H1 (cell line): ENCODE results near the gene CIAO2B. TPM values are rescaled to one million over a fixed set of nuclear protein-coding genes. Genes with fewer than 3 reads are reported as not detected.

ENCODE experiments used
- CTCF ChIA-PET: fragments of 300-600 bp; sonication (Branson Sonifier 250); formaldehyde crosslinking; loops from one replicate; lab custom pipeline; 2021; ENCODE audit not compliant: partially characterized antibody; lab: Charles Lee
- POLR2A ChIA-PET: fragments of 300-600 bp; sonication (Branson Sonifier 250); formaldehyde crosslinking; loops from one replicate; lab custom pipeline; 2021; ENCODE audit warnings: inconsistent platforms; ENCODE audit not compliant: partially characterized antibody; lab: Charles Lee
- DNase-seq, 2 experiments: peaks; one replicate each; pipeline versions ENCODE4 v3.0.0 to v3.0.0-alpha.2; 2010 to 2022; ENCODE audit warnings: low spot score in 2 of 2, low read depth in 1 of 2, mixed read lengths in 1 of 2
- FAIRE-seq: peaks from 2 replicates; lab custom pipeline; 2011; peaks lifted over from hg19 to GRCh38; lab: Jason Lieb, UNC
- H2AFZ ChIP-seq: 2 replicates; pipeline ENCODE4 v1.8.1; 2012; ENCODE audit warnings: low read length, inconsistent platforms
- H2AK5ac ChIP-seq: 2 replicates; pipeline ENCODE4 v1.6.1; 2013; ENCODE audit warnings: low read depth, low read length
- H2BK120ac ChIP-seq: replicated peaks from 2 replicates; pipeline ENCODE3; 2013; ENCODE audit warnings: low read depth, low read length, inconsistent platforms
- H2BK12ac ChIP-seq: 2 replicates; pipeline ENCODE4 v1.6.1; 2013; ENCODE audit warnings: low read depth, low read length
- H2BK15ac ChIP-seq: 2 replicates; pipeline ENCODE4 v1.6.1; 2013; ENCODE audit warnings: low read length
- H2BK20ac ChIP-seq: 2 replicates; pipeline ENCODE4 v1.6.1; 2013; ENCODE audit warnings: low read length
- H2BK5ac ChIP-seq: 2 replicates; pipeline ENCODE4 v1.6.1; 2013; ENCODE audit warnings: low read depth, low read length
- H3K14ac ChIP-seq: 2 replicates; pipeline ENCODE4 v1.6.1; 2013; ENCODE audit warnings: inconsistent platforms; ENCODE audit not compliant: insufficient read length
- H3K18ac ChIP-seq: 2 replicates; pipeline ENCODE4 v1.6.1; 2013; ENCODE audit warnings: low read length; ENCODE audit errors: extremely low read depth
- H3K23ac ChIP-seq: 2 replicates; pipeline ENCODE4 v1.6.1; 2013; ENCODE audit warnings: inconsistent platforms; ENCODE audit not compliant: insufficient read length
- H3K23me2 ChIP-seq: 2 replicates; pipeline ENCODE4 v1.6.1; 2013; ENCODE audit warnings: low read depth, low read length
- H3K27ac ChIP-seq: 2 replicates; pipeline ENCODE4 v1.6.1; 2011; ENCODE audit warnings: low read depth, low read length, inconsistent platforms
- H3K27me3 ChIP-seq, 4 experiments: replicated peaks in 1 of 4; 1 replicate in 1 of 4; 2 replicates in 3 of 4; pipeline versions ENCODE4 v1.6.1 to v1.8.1; 2011 to 2013; ENCODE audit warnings: low read length in 3 of 4, mild to moderate bottlenecking in 3 of 4, inconsistent platforms in 2 of 4, mixed read lengths in 2 of 4, moderate library complexity in 1 of 4; ENCODE audit not compliant: control insufficient read depth in 3 of 4, insufficient read depth in 3 of 4; ENCODE audit errors: extremely low read depth in 1 of 4
- H3K36me3 ChIP-seq, 4 experiments: 2 replicates each; pipeline versions ENCODE4 v1.6.1 to v1.8.1; 2011 to 2013; ENCODE audit warnings: mild to moderate bottlenecking in 4 of 4, low read length in 3 of 4, moderate library complexity in 2 of 4, control low read depth in 1 of 4, inconsistent platforms in 1 of 4; ENCODE audit not compliant: insufficient read depth in 4 of 4, control insufficient read depth in 2 of 4
- H3K4ac ChIP-seq: replicated peaks from 2 replicates; pipeline ENCODE3; 2013; ENCODE audit warnings: low read length, low read depth, mixed read lengths, inconsistent platforms; ENCODE audit not compliant: insufficient read length
- H3K4me1 ChIP-seq, 4 experiments: replicated peaks in 1 of 4; 1 replicate in 1 of 4; 2 replicates in 3 of 4; pipeline versions ENCODE4 v1.6.1 to v1.8.1; 2011 to 2013; ENCODE audit warnings: low read length in 3 of 4, inconsistent platforms in 2 of 4, mixed read lengths in 1 of 4; ENCODE audit not compliant: insufficient read depth in 4 of 4, control insufficient read depth in 3 of 4
- H3K4me2 ChIP-seq, 2 experiments: 2 replicates each; pipeline versions ENCODE4 v1.6.1 to v1.8.1; 2011 to 2013; ENCODE audit warnings: low read depth in 2 of 2, low read length in 2 of 2, control low read depth in 1 of 2, inconsistent platforms in 1 of 2, mild to moderate bottlenecking in 1 of 2; ENCODE audit not compliant: insufficient read depth in 1 of 2
- H3K4me3 ChIP-seq, 4 experiments: fragments of 200-600, 300-600 bp in 1 of 4; sonication (generic), shearing (Covaris generic), sonication (Bioruptor Twin) in 1 of 4; 2 replicates each; pipeline versions ENCODE4 v1.5.1 to v1.8.1; 2011 to 2016; ENCODE audit warnings: low read length in 4 of 4, low read depth in 3 of 4, control low read depth in 2 of 4, inconsistent platforms in 2 of 4, mild to moderate bottlenecking in 2 of 4, mixed read lengths in 1 of 4, moderate library complexity in 1 of 4; ENCODE audit not compliant: insufficient read depth in 2 of 4; ENCODE audit errors: extremely low read depth in 1 of 4
- H3K56ac ChIP-seq: replicated peaks from 2 replicates; pipeline ENCODE3; 2013; ENCODE audit warnings: low read depth, mild to moderate bottlenecking, mixed read lengths, low read length, inconsistent platforms; ENCODE audit not compliant: insufficient read length
- H3K79me1 ChIP-seq: 2 replicates; pipeline ENCODE4 v1.6.1; 2013; ENCODE audit warnings: low read depth, low read length, control low read depth
- H3K79me2 ChIP-seq, 2 experiments: 2 replicates each; pipeline versions ENCODE4 v1.6.1 to v1.8.1; 2012 to 2013; ENCODE audit warnings: low read length in 2 of 2, mild to moderate bottlenecking in 2 of 2, inconsistent platforms in 1 of 2; ENCODE audit not compliant: insufficient read depth in 2 of 2, control insufficient read depth in 1 of 2
- H3K9ac ChIP-seq, 4 experiments: replicated peaks in 1 of 4; 1 replicate in 1 of 4; 2 replicates in 3 of 4; pipeline versions ENCODE4 v1.6.1 to v1.8.1; 2011 to 2013; ENCODE audit warnings: low read depth in 3 of 4, low read length in 3 of 4, control low read depth in 2 of 4, mild to moderate bottlenecking in 2 of 4, moderate library complexity in 2 of 4, inconsistent platforms in 1 of 4; ENCODE audit errors: extremely low read depth in 1 of 4
- H3K9me3 ChIP-seq, 2 experiments: 2 replicates each; pipeline versions ENCODE4 v1.6.1 to v1.8.1; 2012 to 2013; ENCODE audit warnings: mild to moderate bottlenecking in 2 of 2, moderate library complexity in 2 of 2, control low read depth in 1 of 2, inconsistent platforms in 1 of 2, low read depth in 1 of 2, low read length in 1 of 2, mixed read lengths in 1 of 2; ENCODE audit not compliant: insufficient read depth in 2 of 2
- H4K20me1 ChIP-seq, 2 experiments: replicated peaks in 1 of 2; 2 replicates each; pipeline versions ENCODE3 to v1.8.1; 2011 to 2013; ENCODE audit warnings: inconsistent platforms in 2 of 2, low read length in 2 of 2, mild to moderate bottlenecking in 1 of 2; ENCODE audit not compliant: insufficient read depth in 2 of 2, control insufficient read depth in 1 of 2
- H4K5ac ChIP-seq: 2 replicates; pipeline ENCODE4 v1.6.1; 2013; ENCODE audit warnings: low read length, low read depth, mixed read lengths, inconsistent platforms; ENCODE audit not compliant: insufficient read length
- H4K8ac ChIP-seq: 2 replicates; pipeline ENCODE4 v1.8.0; 2013; ENCODE audit warnings: mild to moderate bottlenecking, moderate library complexity, low read length, inconsistent platforms; ENCODE audit not compliant: insufficient read depth; ENCODE audit errors: extremely low read depth
- H4K91ac ChIP-seq: replicated peaks from 2 replicates; pipeline ENCODE3; 2013; ENCODE audit warnings: low read length, mixed read lengths, inconsistent platforms; ENCODE audit not compliant: insufficient read length
- MAFK ChIP-seq: IDR thresholded peaks from 2 replicates; pipeline ENCODE4 v1.6.1; 2012; ENCODE audit warnings: low read depth, mild to moderate bottlenecking, improper control_type of control experiment, low read length
- RBBP5 ChIP-seq: IDR thresholded peaks from 2 replicates; pipeline ENCODE4 v1.7.1; 2012; ENCODE audit warnings: low read depth, mild to moderate bottlenecking, inconsistent platforms, low read length, moderate library complexity, borderline replicate concordance
- RFX5 ChIP-seq: IDR thresholded peaks from 2 replicates; pipeline ENCODE4 v1.6.1; 2011; ENCODE audit warnings: low read depth, low read length, improper control_type of control experiment, borderline replicate concordance
- SAP30 ChIP-seq: fragments of 300-600 bp; sonication (generic); IDR thresholded peaks from 2 replicates; pipeline ENCODE4 v1.7.1; 2012; ENCODE audit warnings: low read length, moderate library complexity, mild to moderate bottlenecking, inconsistent platforms; ENCODE audit not compliant: insufficient read depth, insufficient replicate concordance
- SP4 ChIP-seq: IDR thresholded peaks from 2 replicates; pipeline ENCODE4 v1.6.1; 2012; ENCODE audit warnings: low read length, inconsistent platforms
- WGBS, 2 experiments: shearing (Covaris generic) in 1 of 2; methylation state at CpG; one replicate each; pipeline versions ENCODE4 v1.1.6 to v1.1.7; 2013 to 2015; ENCODE audit warnings: low lambda C conversion rate in 2 of 2, mixed read lengths in 2 of 2, inconsistent platforms in 1 of 2, low coverage in 1 of 2, missing lambda C conversion rate in 1 of 2; ENCODE audit not compliant: insufficient replicate concordance in 2 of 2, insufficient coverage in 1 of 2, insufficient read length in 1 of 2; ENCODE audit errors: extremely low coverage in 1 of 2, missing lambda C conversion rate in 1 of 2; 5-methylcytosine and 5-hydroxymethylcytosine counted together
- polyA plus RNA-seq, 7 experiments: library from polyadenylated mRNA; depleted of rRNA in 3 of 7; stranded (reverse) in 5 of 7; unstranded in 2 of 7; fragments of >200 nt in 5 of 7; fragments of 200-250 nt in 2 of 7; gene quantifications; 1 replicate in 5 of 7; 2 replicates in 1 of 7; 4 replicates in 1 of 7; pipeline versions ENCODE4 v1.2.1 to v1.2.3, GENCODE V29; 2011 to 2013; ENCODE audit warnings: missing spikeins in 2 of 7, mixed read lengths in 2 of 7
- total RNA-seq: library from RNA; stranded (reverse); fragmentation: NEBNext Ultra II Directional; extraction: Animal tissue kit (Norgen Biotek cat#: 25700); gene quantifications from 2 replicates; pipeline ENCODE4 v1.2.1, GENCODE V29; 2021

The CIAO2B gene
- total and polyA plus RNA-seq, 2 of the 8 experiments (the other 6 are each of a cell fraction or from before 2014, with no cell fraction given) = 65.6 to 248 TPM

- Histone ChIP-seq H2BK5ac (no peak overlapping the region), H2AK5ac (no peak overlapping the region), H3K14ac (no peak overlapping the region), H2BK20ac (no peak overlapping the region), H3K56ac (no peak overlapping the region), H4K20me1 (no peaks in the 10 kb centered on the region), H3K23me2 (no peaks in the 10 kb centered on the region), H3K23ac (no peak overlapping the region), H2BK120ac (no peak overlapping the region), H3K79me1 (no peaks in the 10 kb centered on the region), H2BK15ac (no peak overlapping the region), H3K79me2 (no peaks in the 10 kb centered on the region), H3K4me2 (no peak overlapping the region), H4K8ac (no peak overlapping the region), H2BK12ac (no peak overlapping the region), H3K4me3 (no peak overlapping the region), H3K27ac (no peak overlapping the region), H3K9ac (no peak overlapping the region), H3K4me1 (peaks cover 0 to 6% (median 3%) of the 10 kb centered on the region in 4 experiments; a peak in 4 of 7 replicates), H4K91ac (no peak overlapping the region), H2AFZ (no peak overlapping the region), H3K9me3 (no peaks in the 10 kb centered on the region), H3K36me3 (no peaks in the 10 kb centered on the region), H3K18ac (no peak overlapping the region), H3K27me3 (no peaks in the 10 kb centered on the region; a peak in 1 of 7 replicates), H4K5ac (no peak overlapping the region), H3K4ac (no peak overlapping the region)
- no peak for DNase-seq
- TF ChIP-seq RBBP5 (no peak), RFX5 (no peak), MAFK (no peak), SP4 (no peak), SAP30 (no peak)
- no peak for FAIRE-seq
- ChIA-PET CTCF (interaction anchor here (0.9 to 42.0 kb wide), 9 partner anchors 4 to 75 kb away, joined by 3 to 1009 read pairs (median 5); partner anchors contain the start of genes CDH16, CES3, CIAO2B and PDP2), POLR2A (interaction anchor here (1.0 to 1.5 kb wide), 3 partner anchors 16 to 39 kb away, joined by 3 to 5 read pairs (median 3); partner anchors contain the start of gene PDP2)
- WGBS, 2 experiments = 87% methylated on average over 11 of the region's 11 CpGs; no CpG with 5 or more reads in 1 of the 2 experiments
Observed at GRCh38 chr16:66903544-66904427, 30.4 kb downstream of the CIAO2B start.
